Activated T-helper 1 cell treated with Interleukin-2 at 50 U/mL for 16 hours (primary cell): ENCODE results near the gene HS1BP3.

Source experiments
- DNase-seq: peaks from one replicate; pipeline ENCODE4 v3.0.0-alpha.2; 2020; ENCODE audit warnings: low read depth

Gene HS1BP3

DNA sequence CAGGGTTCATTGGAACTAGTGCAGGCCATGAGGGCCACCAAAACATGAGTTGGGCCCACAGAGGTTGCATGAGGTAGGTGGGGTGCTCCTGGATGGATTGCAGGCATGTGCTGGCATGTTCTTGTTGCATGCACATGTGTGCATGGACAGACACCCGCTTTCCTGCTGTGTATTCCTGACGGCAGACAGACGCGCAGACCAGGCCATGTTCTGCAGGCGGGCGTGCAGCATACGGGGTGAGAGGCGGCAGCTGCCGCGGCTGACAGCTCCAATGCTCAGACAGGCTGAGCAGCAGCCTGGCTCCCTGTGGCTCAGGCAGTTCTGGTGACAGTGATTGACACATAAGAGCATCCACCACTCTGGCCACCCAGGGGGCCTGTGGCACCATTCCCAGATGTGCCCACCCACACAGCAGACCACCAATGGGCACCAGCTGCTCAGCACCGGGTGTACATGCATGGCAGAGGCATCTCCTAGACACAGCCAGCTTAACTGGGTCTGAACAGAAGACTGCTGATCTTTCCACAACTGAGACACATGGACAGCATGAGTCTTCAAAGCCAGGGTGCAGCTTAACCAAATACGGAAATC lies 21.2 kb downstream of the HS1BP3 start:
- DNase-seq, result no peak

- no peak for DNase-seq
Observed at GRCh38 chr2:20629181-20629580, 21.7 kb downstream of the HS1BP3 start.

- DNase-seq, result no peak
Observed at GRCh38 chr2:20627712-20628380, 23.1 kb downstream of the HS1BP3 start.

DNA sequence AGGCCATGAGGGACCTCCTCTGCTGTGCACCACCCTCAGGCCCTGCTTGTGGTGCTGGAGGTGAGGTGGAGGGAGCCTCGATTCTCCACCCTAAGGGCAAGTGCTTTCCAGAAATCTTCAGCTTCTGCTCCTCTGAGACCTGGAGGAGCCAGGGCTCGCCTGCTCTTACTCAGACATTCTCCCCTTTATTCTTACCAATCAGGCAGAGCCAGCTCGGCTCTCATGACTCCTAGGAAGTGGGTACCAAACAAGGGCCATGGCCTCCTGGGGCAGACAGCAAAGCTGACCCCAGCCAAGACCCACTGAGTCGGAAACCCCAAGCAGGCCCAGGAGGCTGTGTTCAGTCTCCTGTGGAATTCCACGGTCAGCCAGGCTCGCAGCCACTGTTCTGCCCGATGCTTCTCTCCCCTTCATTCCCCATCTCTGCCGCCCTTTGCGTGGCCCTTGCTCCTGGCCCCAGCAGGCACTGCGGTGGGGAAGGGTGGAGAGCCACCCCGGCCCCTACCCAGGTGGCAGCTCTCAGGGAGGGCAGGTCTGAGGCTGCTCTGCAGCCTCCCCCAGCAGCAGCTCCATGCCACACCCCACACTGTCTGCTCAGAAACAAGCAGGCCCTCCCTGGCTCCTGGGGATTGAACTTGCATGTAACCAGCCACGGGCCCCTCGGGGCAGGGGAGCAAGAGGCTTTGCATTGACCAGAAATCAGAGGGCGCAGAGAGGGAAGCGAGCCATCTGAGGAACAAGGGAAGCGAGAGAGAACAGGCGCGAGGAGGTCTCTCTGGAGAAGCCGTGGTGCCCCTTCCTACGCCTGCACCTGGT lies 24.0 kb downstream of the HS1BP3 start:
- DNase-seq, result no peak

GRCh38 chr2:20626392-20626697 lies 24.6 kb downstream of the HS1BP3 start:
- DNase-seq, result no peak

DNA sequence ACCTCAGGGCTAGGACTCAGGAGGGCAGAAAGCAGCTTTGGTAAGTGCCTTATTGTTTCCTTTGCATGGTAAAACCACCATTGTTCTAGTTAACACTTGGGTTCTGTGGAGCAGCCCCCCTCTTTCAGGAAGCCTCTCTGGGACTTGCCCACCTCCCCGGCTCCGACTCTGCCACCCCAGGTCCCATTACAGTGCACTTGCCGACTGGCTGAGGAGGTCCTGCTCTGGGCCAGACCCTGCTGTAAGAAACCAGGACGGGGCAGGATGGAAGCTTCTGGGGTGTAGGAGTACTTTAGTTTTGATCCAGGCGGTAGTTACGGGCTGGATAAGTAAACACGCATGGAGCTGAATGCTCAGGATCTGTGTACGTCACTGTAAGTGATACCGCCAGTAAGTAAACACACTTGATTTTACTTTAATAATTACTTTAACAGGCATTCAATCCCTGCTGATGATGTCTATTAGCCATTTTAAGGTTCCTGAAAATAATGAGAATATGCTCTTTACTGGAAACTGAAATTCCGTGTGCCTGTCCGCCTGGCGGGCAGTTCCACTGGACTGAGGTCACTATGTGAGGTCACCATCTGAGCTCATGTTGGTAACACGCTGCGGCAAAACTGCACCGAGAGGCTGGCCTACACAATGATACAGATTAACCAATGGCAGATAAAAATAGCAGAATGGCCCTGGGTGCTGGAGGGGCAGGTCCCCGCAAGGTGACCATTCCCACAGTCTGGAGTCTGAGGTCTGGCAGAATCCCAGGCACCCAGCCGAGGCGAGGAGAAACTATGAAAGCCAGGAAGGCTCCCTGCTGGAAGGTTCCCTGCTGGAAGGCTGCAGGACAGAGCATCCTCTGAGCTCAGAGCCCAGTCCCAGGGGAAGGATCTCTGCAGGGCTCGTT lies 25.2 kb downstream of the HS1BP3 start:
- DNase-seq, result no peak

DNA sequence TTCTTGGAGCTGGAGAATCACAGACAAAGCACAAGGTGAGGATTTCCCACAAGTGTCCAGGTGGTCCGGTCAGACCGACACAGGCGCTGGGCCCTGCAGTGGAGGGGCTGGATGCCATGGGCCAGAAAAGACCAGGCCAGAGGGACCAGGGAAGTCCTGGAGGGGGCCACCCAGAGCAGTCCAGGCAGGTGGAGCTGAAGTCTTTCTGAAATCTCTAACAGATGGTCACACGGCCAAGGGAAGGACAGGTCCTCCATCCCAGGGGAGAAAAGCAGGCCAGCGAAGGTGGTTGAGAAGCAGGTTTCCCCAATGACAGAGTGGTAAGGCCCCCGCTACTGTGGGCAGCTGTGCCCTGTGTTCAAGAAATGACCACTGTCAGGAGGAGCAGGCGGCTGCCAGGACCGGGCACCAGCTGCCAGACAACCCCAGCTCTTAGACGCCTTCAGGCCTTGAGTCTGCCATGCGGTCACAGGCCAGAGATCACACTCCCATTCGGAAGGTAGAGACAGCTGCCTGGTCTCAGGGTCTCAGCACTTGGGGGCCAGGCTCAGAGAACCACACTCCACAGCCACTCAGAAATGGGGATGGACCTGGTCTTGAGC lies 25.9 kb downstream of the HS1BP3 start:
- no peak for DNase-seq

GRCh38 chr2:20624156-20624883 lies 26.6 kb downstream of the HS1BP3 start:
- no peak for DNase-seq

GRCh38 chr2:20623741-20624155 lies 27.1 kb downstream of the HS1BP3 start:
- no peak for DNase-seq

DNA sequence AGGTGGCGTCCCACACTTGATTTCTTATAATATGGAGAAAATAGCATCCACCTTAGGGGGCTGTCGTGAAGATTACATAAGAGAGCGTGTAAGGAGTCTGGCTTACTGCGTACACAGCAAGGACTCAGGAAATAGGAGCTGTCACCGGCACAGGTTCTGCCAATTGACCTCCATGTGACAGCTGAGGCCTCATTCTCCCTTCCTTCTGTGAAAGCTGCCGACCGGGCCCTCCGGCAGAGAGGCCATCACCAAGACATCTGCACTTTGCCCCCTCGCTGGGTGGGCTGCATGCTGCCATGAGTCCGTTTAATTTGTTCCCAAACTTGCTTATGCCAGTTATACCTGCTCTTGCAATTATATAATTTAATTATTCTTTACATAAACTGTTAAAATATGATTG lies 27.7 kb downstream of the HS1BP3 start:
- DNase-seq, result no peak

- no peak for DNase-seq
Observed at GRCh38 chr2:20622731-20623130, 28.2 kb downstream of the HS1BP3 start.

DNA sequence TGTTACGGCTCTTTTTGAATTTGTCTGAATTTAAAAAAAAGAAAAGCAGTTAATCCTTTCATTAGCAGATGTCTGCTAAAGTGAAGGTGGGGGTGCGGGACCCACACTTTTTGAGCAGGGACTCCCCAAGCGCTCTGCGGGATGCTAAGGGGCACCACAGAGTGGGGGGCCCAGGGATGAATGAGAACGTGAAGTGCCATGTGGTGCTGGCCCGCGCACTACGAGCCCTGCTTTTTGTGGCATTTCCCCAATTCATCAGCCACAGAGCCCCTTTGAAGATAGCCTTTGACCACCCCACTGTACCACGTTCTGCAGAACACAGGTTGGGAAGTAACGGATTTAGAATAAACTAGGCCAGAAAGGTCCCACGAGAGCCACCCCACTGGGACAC lies 28.6 kb downstream of the HS1BP3 start:
- no peak for DNase-seq

- DNase-seq, result no peak
Observed at GRCh38 chr2:20621366-20622295, 29.3 kb downstream of the HS1BP3 start.

DNA sequence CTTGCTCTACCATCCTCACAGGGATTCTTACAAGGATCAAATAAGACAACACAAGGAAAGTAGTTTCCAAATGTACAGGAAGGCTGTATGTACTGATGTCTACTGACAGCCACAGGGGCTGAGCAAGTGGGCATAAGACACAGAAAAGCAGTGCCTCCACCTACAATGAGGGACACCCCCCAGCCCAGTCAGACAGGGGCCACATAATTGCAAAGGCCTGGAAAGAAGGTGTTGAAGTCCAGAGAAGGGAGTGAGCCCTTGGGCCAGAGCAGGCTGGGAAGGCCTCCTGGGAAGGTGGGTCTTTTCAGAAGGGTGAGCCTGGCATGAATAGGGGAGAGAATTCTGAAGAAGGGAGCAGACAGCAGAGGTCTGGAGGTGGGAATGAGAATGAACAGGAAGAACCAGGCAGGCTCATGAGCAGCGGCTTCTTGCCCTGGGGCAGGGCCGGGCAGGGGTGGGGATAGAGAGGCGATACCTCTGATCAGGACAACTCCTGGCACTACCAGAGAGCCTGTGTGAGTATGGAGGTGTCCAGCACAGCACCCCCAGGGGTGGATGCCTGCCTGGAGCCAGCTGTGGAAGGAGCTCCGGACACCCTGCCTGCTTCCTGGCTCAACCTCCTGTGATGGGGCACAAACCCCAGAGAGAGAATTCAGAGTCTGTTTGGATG lies 30.1 kb downstream of the HS1BP3 start:
- DNase-seq, result no peak

- no peak for DNase-seq
Observed at GRCh38 chr2:20620271-20620681, 30.6 kb downstream of the HS1BP3 start.

- DNase-seq, result no peak
Observed at GRCh38 chr2:20619624-20620024, 31.3 kb downstream of the HS1BP3 start.

GRCh38 chr2:20618886-20619521 lies 31.9 kb downstream of the HS1BP3 start:
- DNase-seq, result no peak

- DNase-seq, result no peak
Observed at GRCh38 chr2:20618468-20618885, 32.4 kb downstream of the HS1BP3 start.

DNA sequence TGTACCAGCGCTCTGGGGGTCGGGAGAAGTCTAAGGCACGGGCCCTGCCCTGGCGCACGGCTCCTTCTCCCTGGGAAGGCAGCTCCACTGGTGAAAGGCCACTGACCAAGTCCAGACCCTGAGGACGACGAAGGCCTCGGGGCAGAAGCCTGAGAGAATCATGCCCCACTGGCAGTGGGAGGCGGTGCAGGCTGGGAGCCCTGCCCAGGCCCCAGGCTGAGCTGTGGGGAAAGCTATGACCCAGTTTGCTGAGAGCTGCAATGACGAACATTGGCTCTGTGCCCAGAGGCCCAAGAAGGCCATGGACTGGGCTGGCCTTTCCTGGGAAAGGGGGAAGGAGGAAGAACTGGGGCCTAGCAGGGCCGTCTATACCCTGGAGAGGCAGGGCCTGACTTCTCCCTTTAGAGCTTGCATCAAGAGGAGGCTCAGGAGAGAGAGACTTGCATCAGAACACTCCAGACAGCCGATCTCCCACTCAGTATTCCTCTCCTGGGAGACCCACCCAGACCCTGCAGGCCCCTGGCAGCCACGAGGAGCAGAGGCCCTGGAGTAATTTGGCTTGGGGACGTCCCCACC lies 32.9 kb downstream of the HS1BP3 start:
- DNase-seq, result no peak
